ENCODE measurements around the gene CEACAM20. TPM values are rescaled to one million over a fixed set of nuclear protein-coding genes. Genes with fewer than 3 reads are reported as not detected.
"Not testable (repeated sequence)": the region's sequence is repeated elsewhere in the genome, so short reads cannot be mapped to it uniquely, and the experiment has no call there.

The CEACAM20 gene
- total RNA-seq, 1 donor from 2014 or later = not detected

- no peak for DNase-seq (ENCODE audit: low read depth in 2 of 2)
These were observed 20.0 kb upstream of the CEACAM20 start for GRCh38 chr19:44549507-44549906.

- DNase-seq (ENCODE audit: low read depth in 2 of 2) = peak in 1 of 2 donors; percentile 69
These were observed 19.3 kb upstream of the CEACAM20 start for GRCh38 chr19:44548736-44549135.

GRCh38 chr19:44544031-44544430, 14.6 kb upstream of the CEACAM20 start:
- DNase-seq (ENCODE audit: low read depth in 2 of 2) = no peak

- DNase-seq (ENCODE audit: low read depth in 2 of 2) = no peak
These were observed 13.2 kb upstream of the CEACAM20 start for GRCh38 chr19:44542671-44543070.

GRCh38 chr19:44540736-44541135, 11.3 kb upstream of the CEACAM20 start:
- no peak for DNase-seq (ENCODE audit: low read depth in 2 of 2)

DNA sequence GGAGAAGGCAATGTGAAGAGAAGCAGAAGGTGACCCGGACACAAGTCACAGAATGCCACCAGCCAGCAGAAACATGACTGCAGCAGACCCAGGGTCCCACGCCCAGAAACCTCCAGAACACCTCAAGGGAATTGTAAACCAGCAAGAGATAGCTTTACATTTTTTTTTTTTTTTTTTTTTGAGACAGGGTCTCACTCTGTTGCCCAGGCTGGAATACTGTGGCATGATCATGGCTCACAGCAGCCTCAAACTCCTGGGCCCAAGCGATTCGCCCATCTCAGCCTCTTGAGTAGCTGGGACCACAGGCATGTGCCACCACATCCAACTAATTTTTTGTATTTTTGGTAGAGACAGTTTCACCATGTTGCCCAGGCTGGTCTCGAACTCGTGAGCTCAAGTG, 10.5 kb upstream of the CEACAM20 start:
- no peak for DNase-seq (ENCODE audit: low read depth in 2 of 2)

DNA sequence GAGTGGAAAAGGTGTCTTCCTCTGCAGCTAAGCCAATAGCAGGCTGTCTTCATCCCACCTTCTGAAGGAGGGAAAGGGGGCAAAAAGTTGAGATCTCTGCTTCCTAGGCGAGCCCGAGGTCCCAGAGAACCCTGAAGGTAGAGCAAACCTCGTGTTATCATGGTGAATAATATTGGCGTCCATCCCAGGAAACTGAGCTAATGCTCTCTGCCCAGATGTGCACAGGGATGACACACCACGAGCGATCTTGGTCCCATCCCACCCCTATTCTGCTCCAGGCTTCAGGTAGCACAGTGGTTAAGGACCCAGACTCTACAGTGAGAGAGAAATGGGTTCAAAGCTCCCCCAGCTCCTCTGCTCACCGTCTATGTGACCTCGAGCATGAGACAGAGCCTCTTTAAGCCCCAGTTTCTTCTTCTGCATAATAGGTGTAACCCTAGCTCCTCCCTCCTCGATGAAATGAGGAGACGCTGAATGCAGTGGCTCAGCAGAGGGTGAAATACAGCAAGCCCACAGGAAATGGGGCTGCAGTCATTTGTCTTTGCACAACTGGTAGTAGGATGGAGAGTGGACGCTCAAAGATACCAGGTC, 9.9 kb upstream of the CEACAM20 start:
- DNase-seq (ENCODE audit: low read depth in 2 of 2) = no peak

DNA sequence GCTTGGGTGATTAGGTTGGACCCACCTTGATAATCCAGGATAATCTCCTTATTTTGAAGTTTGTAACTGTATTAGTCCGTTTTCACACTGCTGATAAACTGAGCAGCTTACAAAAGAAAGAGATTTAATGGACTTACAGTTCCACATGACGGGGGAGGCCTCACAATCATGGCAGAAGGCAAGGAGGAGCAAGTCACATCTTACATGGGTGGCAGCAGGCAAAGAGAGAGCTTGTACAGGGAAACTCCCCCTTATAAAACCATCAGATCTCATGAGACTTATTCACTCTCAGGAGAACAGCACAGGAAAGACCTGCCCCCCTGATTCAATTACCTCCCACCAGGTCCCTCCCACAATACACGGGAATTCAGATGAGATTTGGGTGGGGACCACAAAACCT, 5.9 kb upstream of the CEACAM20 start:
- not testable (repeated sequence) for DNase-seq (ENCODE audit: low read depth in 2 of 2)

DNA sequence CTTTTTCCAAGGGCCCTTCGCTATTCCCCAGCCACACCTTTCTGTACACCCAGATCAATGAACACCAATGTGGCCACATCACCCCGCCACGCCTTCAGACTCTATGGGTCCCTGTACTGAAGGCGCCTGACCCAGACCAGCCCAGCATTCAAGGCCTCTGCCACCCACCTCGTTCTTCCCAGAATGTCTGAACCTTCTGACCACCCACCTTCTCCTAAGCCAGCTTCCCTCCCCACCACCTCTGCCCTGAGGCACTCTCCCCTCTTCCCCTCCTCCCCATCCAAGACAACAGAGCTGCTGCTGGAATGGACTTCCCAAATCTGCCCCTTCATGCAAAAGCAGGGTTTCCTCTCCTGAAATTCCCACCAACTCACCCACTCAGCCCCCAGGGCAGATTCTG, 3.3 kb upstream of the CEACAM20 start:
- no peak for DNase-seq (ENCODE audit: low read depth in 2 of 2)

GRCh38 chr19:44530777-44531176, 1.3 kb upstream of the CEACAM20 start:
- peak in 1 of 2 donors; percentile 75 for DNase-seq (ENCODE audit: low read depth in 2 of 2)

DNA sequence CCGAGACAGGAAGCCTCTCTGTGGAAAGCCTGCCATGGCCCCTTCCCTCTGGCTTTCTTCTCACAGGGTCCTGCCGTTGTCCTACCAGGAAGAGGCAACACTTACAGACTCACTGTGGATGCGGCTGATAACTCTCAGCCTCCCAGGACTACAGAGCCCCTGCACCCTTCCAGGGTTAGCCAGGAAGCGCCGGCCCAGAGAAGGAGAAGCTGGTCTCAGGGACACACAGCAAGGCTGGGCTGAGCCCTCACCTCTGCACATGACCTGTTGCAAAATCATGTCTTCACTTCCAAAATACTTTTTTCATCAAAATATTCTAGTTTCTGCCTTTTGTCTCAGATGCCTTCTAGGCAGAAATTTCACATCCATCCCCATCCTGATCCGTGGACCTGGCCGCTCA, 1.9 kb downstream of the CEACAM20 start:
- no peak for DNase-seq (ENCODE audit: low read depth in 2 of 2)

GRCh38 chr19:44525721-44526430, 3.6 kb downstream of the CEACAM20 start:
- no peak for DNase-seq (ENCODE audit: low read depth in 2 of 2)

DNA sequence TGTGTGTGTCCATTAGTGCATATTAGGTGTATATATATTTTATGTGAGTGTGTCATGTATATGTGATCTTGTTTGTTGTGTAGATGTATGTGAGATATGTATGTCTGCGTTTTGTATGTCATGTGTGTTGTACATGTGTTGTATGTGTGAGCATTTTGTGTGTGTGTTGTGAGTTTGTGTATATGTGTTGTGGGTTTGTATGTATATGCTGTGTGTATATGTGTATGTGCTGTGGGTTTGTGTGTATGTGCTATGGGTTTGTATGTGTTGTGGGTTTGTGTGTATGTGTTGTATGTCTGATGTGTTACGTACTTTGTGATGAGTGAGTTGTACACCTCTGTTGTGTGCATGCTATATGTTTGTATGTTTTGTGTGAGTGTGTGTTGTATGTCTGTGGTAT, 8.1 kb downstream of the CEACAM20 start:
- DNase-seq (ENCODE audit: low read depth in 2 of 2) = no peak

GRCh38 chr19:44517146-44517545, 12.3 kb downstream of the CEACAM20 start:
- DNase-seq (ENCODE audit: low read depth in 2 of 2) = no peak

DNA sequence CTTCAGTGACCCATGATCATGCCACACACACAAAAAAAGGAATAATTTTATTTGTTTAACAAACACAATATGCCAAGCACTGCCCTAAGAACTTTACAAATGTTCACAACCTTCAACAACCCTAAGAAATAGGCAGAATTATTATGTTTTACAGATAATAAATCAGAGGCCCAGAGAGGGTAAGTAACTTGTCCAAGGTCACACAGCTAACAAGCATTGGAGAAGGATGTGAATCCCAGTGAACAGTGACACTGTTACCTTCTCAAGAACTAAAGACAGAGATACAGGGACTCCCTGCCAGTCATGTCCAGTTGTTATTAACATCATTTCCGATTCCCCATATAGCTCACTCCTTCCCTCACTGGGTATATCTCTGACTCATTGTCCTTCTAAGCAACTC, 13.6 kb downstream of the CEACAM20 start:
- no peak for DNase-seq (ENCODE audit: low read depth in 2 of 2)

DNA sequence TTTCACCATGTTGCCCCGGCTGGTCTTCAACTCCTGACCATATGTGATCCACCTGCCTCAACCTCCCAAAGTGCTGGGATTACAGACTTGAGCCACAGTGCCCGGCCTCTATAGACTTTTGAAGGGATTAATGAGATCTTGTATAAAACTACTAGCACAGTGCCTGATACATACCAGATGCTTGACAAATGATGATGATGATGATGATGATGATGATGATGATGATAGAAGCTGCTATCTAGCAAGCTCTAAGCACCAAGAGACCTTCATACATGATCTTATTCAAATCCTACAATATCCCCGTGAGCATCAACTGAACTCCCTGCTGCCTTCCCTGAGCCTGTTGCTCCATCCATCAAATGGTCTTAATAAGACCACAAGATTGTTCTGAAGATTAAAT, 14.4 kb downstream of the CEACAM20 start:
- DNase-seq (ENCODE audit: low read depth in 2 of 2) = no peak

- peak; percentile 53 to 66 for DNase-seq (ENCODE audit: low read depth in 2 of 2)
These were observed 16.9 kb downstream of the CEACAM20 start for GRCh38 chr19:44512326-44513298.

GRCh38 chr19:44509478-44509877, 20.0 kb downstream of the CEACAM20 start:
- DNase-seq (ENCODE audit: low read depth in 2 of 2) = no peak

DNA sequence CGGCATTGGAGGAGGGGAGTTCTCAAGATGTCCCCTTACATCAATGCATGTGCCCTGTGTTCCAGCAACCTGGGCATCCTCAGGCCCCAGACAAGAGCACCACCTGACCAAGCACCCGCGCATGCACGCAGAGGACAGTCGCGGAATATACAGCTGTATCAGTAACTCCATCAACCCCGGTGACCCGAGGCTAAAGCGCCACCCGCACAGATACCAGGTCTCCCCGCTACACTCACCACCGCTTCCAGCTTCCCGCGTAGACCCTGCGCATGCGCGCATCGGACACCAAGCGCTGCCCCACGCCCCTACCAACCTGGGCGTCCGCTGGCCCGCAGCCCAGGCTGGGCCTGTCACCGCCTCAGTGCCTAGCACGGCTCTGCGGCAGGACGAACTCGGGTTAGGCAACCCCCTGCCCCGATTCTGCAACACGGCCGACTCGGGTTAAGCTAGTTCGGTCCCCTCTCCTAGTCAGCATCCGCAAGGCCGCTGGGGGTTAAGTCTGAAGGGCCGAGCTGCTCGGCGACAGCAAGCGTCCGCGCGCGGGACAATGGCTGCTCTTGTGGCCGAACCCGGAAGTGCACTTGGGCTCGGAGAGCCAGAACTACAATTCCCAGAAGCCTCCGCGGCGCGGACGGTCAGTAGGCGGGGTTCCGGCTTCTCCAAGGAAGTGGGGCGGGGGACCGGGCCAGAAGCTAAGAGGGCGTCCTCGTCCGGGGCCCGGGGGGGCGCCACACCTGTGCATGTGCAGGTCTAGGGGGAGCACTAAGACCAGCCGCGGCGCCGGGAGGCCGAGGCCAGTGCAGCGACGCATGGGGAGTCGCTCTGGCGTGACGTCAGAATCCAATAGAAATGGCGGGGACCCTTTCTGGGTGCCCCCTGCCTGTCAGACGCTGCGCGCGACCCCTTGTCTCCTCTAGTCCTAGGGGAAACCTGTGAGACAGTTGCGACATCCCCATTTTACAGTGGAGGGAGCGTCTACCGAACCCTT, 29.2 kb downstream of the CEACAM20 start, which contains the start of gene ZNF180:
Gene ZNF180, minus strand, starts transcription at position 561 of the 988 bp plus-strand sequence. CDS start 3,188 bp downstream, outside the sequence.
- peak; percentile 94 to 96 for DNase-seq (ENCODE audit: low read depth in 2 of 2)

DNA sequence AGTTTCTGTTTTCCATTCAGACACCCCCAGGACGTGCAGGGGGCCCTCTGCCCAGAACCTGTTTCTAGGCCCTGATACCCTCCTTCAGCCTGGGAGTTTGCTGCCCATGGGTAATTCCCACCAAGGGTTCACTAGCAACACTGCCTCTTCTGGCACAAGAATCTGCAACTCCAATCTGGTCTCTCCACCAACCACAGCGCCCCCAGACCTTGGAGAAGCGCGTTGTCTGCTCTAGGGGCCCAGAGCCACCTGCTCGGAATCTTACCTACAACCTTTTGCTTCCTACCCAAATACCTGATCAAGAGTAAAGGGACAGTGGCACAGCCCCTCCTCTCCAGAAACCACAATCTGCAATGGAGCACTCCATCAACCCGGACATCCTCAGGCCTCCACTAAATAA, 29.9 kb downstream of the CEACAM20 start:
- peak in 1 of 2 donors; percentile 5 for DNase-seq (ENCODE audit: low read depth in 2 of 2)

- DNase-seq (ENCODE audit: low read depth in 2 of 2) = no peak
These were observed 30.5 kb downstream of the CEACAM20 start for GRCh38 chr19:44498988-44499387.

Data from lung microvascular endothelial cell (primary cell).